HTERT RPE-1 (cell line): ENCODE results near the gene TRIM74.
"Not testable (repeated sequence)": the region's sequence is repeated elsewhere in the genome, so short reads cannot be mapped to it uniquely, and the experiment has no call there.

Experiments used
- in situ Hi-C: fragments of 300-500 bp; cut with MboI; formaldehyde crosslinking; loops from 4 replicates; pipeline ENCODE4 v1.14.3; 2020; ENCODE audit warnings: low sequenced_read_pairs

Gene TRIM74

DNA sequence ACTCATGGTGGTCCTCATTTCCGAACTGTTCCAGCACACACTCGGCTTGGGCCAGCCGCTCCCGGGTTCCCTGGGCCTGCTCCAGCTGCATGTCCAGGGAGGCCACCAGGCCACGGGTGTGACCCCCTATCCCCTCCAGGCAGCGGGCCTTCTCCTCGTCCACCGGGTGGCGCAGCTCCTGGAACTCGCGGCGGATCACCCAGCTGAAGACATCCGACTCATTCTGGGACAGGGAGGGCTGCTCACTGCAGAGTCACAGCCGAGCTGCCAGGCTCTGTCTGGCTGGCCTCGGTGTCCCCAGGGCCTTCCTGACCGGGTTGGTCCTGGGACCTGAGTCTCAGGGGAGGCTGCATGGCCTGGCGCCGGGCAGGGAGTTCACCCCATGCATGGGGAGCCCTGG is 9.2 kb downstream of the TRIM74 start:
- in situ Hi-C loops: not testable (repeated sequence)

DNA sequence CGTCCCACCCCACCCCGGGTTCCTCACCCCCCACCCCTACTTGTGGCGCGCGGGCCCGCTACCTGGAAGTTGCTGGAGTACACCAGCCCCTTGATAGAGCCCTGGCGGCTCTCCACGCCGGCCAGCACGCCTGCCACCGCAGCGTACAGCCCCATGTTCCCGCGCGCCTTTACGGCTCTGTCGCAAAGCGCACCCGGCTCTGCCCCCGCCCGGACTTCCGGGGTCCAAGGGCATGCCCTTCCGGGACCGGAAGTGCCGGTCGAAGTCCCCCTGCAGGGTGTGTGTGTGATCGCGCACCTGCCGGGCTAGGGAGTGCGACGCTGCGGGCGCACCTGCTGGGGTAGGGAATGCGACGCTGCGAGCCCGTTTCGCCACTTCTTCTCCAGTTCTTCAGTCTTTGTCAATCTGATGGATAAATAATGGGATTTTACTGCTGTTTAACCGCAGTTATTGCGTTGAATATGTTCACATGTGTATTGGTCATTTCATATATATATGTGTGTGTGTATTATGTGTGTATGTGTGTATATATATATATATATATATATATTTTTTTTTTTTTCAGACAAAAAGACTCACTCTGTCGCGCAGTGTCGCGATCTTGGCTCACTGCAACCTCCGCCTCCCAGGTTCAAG is 14.6 kb downstream of the TRIM74 start:
- in situ Hi-C loops: not testable (repeated sequence)

DNA sequence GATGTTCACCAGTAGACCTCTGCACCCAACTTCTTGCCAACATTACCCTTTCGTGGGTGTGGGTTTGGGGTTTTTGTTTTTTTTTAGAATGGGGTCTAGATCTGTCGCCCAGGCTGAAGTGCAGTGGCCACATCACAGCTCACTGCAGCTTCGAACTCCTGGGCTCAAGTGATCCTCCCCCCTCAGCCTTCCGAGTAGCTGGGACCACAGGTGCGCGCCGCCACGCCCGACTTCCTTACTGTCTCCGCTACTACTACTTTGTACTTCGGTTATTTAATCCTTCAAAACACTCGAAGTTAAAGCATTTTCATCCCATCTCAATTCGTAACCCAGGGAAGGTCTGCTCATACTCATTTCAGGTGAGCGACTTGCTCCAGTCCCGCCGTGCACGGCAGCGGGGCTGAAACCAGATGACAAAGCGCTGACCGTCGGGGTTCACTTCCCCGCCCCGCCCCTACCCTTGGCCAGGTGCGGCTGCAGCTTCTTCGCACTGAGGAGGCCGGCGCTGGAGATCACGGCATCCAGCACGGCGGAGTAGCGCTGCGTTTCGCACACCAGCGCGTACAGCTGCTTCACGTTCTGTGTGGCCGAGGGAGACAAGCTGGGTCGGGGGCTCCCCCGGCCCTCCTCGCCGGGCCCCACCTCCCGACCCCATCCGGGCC is 15.2 kb downstream of the TRIM74 start:
- in situ Hi-C loops: not testable (repeated sequence)

DNA sequence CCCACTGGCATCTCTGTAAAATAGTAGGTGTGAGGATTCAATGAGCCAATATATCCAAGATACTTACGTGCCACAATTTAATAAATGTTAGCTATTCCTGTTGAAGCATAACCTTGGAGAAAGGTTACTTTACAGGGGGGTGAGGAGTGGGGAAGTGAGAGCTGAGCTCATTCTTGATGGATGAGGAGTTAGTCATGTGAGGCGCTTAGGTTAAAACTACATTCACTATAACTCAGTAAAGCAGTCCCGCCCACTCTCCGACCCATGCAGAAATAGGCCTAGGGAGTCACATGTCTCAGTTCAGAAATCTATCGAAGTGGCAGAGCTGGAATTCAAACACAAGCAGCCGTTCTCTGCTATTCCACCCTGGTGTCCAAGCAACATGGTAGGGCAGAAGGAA is 18.8 kb downstream of the TRIM74 start:
- in situ Hi-C loops: not testable (repeated sequence)

GRCh38 chr7:72949686-72950085 is 19.6 kb downstream of the TRIM74 start:
- in situ Hi-C loops: not testable (repeated sequence)

- in situ Hi-C loops: not testable (repeated sequence)
Measured at GRCh38 chr7:72949276-72949675, 20.0 kb downstream of the TRIM74 start.

GRCh38 chr7:72948714-72949113 is 20.6 kb downstream of the TRIM74 start:
- in situ Hi-C loops: not testable (repeated sequence)

DNA sequence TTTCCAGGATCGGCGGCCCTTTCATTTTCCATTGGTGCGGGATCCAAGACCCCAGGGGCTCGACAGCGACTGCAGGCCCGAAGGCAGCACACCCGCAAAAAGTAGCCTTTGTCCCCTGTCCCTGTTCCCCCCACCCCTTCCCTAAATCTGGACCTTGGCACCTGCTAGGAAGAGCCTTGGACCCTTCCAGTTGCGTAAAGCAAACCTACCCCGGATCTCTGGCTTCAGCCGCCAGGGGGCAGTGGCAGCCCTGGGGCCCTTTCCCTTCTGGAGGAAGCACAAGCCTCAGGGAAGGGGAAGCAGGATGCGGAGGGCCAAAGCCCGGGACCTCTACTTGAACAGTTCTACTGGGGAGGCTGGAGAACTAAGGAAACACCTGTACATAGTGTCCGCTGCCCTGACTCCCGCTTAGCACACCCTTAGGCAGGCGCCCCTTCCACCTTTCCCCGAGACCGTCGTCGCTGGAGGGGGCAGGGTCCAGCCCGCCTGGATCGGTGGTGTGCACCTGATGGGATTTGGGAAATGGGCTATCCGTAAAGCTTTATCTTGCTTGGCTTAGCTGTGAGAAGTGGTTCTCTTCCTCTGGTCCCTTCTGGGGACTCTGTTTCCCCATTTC is 23.0 kb downstream of the TRIM74 start:
- in situ Hi-C loops: not testable (repeated sequence)

GRCh38 chr7:72945597-72945996 is 23.7 kb downstream of the TRIM74 start:
- in situ Hi-C loops: not testable (repeated sequence)

GRCh38 chr7:72944937-72945336 is 24.3 kb downstream of the TRIM74 start:
- in situ Hi-C loops: not testable (repeated sequence)

GRCh38 chr7:72942956-72943355 is 26.3 kb downstream of the TRIM74 start:
- in situ Hi-C loops: not testable (repeated sequence)

DNA sequence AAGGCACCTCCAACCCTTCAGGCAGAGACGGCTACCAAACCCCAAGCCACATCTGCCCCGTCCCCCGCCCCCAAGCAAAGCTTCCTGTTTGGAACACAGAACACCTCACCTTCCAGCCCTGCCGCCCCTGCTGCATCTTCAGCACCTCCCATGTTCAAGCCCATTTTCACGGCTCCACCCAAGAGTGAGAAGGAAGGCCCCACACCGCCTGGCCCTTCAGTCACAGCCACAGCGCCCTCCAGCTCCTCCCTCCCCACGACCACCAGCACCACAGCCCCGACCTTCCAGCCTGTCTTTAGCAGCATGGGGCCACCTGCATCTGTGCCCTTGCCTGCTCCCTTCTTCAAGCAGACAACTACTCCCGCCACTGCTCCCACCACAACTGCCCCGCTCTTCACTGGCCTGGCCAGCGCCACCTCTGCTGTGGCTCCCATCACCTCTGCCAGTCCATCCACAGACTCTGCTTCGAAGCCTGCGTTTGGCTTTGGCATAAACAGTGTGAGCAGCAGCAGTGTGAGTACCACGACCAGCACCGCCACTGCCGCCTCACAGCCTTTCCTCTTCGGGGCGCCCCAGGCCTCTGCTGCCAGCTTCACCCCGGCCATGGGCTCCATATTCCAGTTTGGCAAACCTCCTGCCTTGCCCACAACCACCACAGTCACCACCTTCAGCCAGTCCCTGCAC is 27.1 kb downstream of the TRIM74 start:
- in situ Hi-C loops: not testable (repeated sequence)

- in situ Hi-C loops: not testable (repeated sequence)
Measured at GRCh38 chr7:72928216-72928615, 41.0 kb downstream of the TRIM74 start.

DNA sequence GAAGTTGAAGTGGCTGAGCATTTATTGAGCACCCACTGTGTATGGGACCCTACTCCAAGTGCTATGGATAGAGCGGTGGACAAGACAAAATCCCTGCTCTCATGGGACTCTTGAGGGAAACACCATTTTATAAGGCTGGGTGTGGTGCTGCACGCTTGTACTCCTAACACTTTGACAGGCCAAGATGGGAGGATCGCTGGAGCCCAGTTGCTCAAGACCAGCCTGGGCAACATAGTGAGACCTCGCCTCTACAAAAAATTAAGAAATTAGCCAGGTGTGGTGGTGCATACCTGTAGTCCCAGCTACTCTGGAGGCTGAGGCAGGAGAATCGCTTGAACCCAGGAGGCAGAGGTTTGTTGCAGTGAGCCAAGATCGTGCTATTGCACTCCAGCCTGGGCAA is 41.5 kb downstream of the TRIM74 start:
- in situ Hi-C loops: not testable (repeated sequence)

DNA sequence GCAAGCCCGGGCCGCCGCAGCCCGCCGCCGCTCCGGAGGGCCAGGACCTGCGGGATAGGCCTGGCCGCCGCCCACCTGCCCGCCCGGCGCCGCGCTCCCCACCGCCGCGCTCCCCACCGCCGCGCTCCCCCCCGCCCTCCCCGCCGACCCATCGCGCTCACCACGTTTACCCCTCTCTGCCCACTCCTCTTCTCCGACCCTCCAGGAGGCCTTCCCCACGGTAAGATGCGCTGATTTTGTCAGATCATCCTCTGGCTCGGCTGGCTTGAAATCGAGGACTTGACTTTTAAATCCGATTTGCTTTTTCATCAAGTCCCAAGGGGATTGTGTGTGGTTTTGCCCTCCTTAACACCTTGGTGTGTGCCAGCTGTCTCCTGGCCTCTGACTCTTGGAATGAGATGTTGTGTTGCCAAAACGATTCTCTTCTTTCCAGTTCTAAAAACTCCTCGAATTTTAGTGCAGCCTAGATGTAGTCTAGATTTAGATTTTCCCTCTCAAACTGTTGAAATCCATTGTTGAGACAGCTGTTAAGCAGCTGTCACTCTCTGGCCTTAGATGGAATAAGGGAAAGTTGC is 43.6 kb downstream of the TRIM74 start:
- in situ Hi-C loops: no loop called here

DNA sequence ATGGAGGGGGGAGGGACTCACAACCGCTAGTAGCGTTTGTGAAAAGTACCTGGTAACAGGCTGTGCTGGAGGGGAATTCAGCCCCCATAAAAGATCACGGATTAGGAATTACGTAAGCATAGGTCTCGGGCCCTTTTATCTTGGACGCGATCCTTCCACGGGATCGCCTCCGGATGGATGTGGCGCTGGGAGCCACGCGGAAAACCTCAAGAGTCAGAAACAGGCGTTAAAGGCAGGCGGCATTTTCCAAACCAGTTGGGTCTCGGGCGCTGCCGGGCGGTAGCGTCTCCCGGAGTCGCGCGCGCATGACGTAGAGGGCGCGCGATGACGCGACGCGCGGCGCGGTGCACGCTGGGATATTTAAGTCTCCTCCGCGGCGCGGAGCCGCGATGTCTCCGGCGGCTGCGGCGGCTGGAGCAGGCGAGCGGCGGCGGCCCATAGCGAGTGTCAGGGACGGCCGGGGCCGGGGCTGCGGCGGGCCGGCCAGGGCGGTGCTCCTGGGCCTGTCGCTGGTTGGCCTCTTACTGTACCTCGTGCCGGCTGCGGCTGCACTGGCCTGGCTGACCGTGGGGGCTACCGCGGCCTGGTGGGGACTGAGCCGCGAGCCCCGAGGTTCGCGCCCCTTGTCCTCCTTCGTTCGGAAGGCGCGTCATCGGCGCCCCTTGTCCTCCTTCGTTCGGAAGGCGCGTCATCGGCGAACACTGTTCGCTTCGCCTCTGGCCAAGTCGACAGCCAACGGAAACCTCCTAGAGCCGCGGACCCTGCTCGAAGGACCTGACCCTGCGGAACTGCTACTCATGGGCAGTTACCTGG is 44.3 kb downstream of the TRIM74 start, which contains the start of gene POM121:
Gene POM121 (plus strand): TSS at position 363 of the 813 bp plus-strand sequence. CDS start 27 bp downstream, at position 390.
- in situ Hi-C loops: no loop called here

- in situ Hi-C loops: no loop called here
Measured at GRCh38 chr7:72924386-72924732, 44.9 kb downstream of the TRIM74 start.

- in situ Hi-C loops: no loop called here
Measured at GRCh38 chr7:72919256-72919775, 50.0 kb downstream of the TRIM74 start.

DNA sequence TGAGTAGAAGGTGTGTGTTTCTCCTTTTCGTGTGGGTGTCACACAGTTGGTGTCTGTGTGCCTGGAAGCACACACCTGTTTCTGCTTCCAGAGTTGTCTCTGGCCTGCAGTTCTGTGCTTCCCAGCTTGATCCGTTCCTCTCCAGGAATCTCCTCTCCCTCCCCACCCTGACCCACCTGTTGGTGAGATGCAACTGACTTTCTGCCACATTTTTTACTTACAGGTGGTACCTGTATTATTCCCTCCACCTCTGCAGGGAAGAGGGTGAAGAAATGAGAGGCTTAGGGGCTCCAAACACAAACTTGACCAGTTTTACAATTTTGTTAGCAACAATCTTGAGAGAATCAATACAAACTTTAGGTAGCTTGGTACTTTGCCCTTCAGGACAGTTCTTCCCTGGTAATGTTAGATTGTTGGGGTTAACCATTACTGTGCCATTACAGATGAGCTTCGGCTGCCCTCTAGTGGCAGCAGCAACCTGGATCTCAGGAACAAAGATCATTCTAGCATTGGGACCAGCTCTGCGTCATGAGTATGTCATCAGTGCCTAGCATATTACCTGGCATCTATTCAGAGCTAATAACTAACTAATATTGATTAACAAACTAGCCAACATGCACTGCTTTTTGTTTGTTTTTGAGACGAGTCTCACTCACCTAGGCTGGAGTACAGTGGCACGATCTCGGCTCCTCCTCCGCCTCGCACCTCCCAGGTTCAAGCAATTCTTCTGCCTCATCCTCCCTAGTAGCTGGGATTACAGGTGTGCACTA is 54.3 kb downstream of the TRIM74 start:
- in situ Hi-C loops: not testable (repeated sequence)
